ENCODE results near the gene ERC2. TPM values are rescaled to one million over a fixed set of nuclear protein-coding genes. Genes with fewer than 3 reads are reported as not detected.

Gene ERC2
- total and polyA plus RNA-seq, 2 of the 13 experiments (the other 11 are each of a cell fraction or from before 2014, with no cell fraction given), result 0.16 to 0.22 TPM

DNA sequence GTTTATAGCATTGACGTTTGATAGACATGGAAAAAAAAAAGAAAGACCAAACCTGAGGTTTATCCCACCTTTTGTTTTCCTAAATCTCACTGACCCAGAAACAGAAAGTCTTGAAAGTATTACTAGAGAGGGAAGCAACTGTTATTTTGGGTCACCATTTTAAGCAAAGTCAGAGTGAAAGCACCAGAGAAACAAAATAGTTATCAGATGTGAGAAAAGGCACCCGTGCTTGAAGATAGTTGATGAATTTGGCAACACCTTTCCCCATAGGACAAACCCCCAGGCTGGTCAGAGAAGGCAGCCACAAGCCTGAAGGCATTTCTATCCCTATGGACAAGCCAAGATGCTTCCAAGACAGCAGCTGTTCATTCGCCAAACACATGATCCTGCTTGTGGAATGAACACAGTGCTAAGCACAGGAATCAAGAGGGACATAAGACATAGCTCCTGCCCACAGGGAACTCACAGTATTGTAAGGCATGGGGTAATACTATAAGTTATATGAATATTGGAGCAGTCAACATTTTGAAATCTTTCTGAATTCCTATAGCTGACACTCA, 170.9 kb downstream of the ERC2 start (continued):
- TF ChIP-seq ZNF354B (CRISPR knock-in tag; IDR thresholded peaks at IDR 0.05) (no peak), GABPB1 (CRISPR knock-in tag; IDR thresholded peaks at IDR 0.05) (no peak)

DNA sequence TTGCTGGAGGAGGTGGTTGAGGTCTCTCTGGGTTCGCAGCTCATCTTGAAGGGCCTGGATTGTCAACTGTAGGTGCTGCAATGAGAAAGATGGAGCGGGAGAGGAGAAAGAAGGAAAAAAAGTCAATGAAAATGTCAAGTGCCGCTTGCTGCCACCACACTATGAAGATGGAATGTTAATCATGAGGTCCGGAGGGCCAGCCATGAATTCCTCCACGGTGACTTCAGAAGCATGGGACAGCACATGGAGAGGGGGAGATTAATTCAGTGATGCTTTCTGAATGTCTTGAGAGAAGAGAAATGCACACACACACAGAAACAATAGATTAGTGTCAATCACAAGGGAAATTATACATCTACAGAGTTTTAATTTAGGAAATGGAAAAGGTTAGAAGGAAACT, 171.9 kb downstream of the ERC2 start:
- ATAC-seq (no peak), DNase-seq (ENCODE audit: low spot score) (no peak), FAIRE-seq (no peak)
- H3K9ac ChIP-seq (ENCODE audit: insufficient read depth, low read depth, low read length), result no peak overlapping the region
- no peaks in the 10 kb centered on the region for H4K20me1 ChIP-seq (ENCODE audit: insufficient read depth, low read length)
- no peaks in the 10 kb centered on the region for H3K79me2 ChIP-seq (ENCODE audit: insufficient read depth, low read length)
- H3K4me2 ChIP-seq (ENCODE audit: low read depth, low read length), result no peak overlapping the region
- no peaks in the 10 kb centered on the region for H3K36me3 ChIP-seq (replicated peaks in 1 of 2; ENCODE audit: control insufficient read depth in 1 of 2, insufficient read depth in 2 of 2, low read length in 2 of 2)
- ChIA-PET POLR2A (no interaction called here), CTCF (ENCODE audit: low intra/inter-chr PET ratio, low total read pairs) (no interaction called here)
- H3K4me3 ChIP-seq (replicated peaks in 1 of 3; ENCODE audit: insufficient read depth in 1 of 3, low read depth in 2 of 3, low read length in 3 of 3), result no peak overlapping the region
- no TSS peak for BruUV-seq (replicated peaks)
- no peaks in the 10 kb centered on the region for H3K27me3 ChIP-seq (ENCODE audit: control insufficient read depth in 1 of 2, insufficient read depth in 2 of 2, low read length in 2 of 2)
- no peaks in the 10 kb centered on the region for H3K9me3 ChIP-seq (ENCODE audit: low read length)
- WGBS (ENCODE audit: low lambda C conversion rate), result under 1% methylated on average over 5 of the region's 5 CpGs
- no peak for TF ChIP-seq ZNF543 (CRISPR knock-in tag; IDR thresholded peaks at IDR 0.05)
- no peak for TF ChIP-seq MIER2 (CRISPR knock-in tag; IDR thresholded peaks at IDR 0.05)
- no peak for TF ChIP-seq SRY (CRISPR knock-in tag; IDR thresholded peaks at IDR 0.05)
- TF ChIP-seq, protein P1, sequence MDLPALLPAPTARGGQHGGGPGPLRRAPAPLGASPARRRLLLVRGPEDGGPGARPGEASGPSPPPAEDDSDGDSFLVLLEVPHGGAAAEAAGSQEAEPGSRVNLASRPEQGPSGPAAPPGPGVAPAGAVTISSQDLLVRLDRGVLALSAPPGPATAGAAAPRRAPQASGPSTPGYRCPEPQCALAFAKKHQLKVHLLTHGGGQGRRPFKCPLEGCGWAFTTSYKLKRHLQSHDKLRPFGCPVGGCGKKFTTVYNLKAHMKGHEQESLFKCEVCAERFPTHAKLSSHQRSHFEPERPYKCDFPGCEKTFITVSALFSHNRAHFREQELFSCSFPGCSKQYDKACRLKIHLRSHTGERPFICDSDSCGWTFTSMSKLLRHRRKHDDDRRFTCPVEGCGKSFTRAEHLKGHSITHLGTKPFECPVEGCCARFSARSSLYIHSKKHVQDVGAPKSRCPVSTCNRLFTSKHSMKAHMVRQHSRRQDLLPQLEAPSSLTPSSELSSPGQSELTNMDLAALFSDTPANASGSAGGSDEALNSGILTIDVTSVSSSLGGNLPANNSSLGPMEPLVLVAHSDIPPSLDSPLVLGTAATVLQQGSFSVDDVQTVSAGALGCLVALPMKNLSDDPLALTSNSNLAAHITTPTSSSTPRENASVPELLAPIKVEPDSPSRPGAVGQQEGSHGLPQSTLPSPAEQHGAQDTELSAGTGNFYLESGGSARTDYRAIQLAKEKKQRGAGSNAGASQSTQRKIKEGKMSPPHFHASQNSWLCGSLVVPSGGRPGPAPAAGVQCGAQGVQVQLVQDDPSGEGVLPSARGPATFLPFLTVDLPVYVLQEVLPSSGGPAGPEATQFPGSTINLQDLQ (CRISPR knock-in tag; IDR thresholded peaks at IDR 0.05), result no peak
- no peak for TF ChIP-seq ZNF629 (CRISPR knock-in tag; conservative IDR thresholded peaks at IDR 0.05)
- TF ChIP-seq, protein P2, sequence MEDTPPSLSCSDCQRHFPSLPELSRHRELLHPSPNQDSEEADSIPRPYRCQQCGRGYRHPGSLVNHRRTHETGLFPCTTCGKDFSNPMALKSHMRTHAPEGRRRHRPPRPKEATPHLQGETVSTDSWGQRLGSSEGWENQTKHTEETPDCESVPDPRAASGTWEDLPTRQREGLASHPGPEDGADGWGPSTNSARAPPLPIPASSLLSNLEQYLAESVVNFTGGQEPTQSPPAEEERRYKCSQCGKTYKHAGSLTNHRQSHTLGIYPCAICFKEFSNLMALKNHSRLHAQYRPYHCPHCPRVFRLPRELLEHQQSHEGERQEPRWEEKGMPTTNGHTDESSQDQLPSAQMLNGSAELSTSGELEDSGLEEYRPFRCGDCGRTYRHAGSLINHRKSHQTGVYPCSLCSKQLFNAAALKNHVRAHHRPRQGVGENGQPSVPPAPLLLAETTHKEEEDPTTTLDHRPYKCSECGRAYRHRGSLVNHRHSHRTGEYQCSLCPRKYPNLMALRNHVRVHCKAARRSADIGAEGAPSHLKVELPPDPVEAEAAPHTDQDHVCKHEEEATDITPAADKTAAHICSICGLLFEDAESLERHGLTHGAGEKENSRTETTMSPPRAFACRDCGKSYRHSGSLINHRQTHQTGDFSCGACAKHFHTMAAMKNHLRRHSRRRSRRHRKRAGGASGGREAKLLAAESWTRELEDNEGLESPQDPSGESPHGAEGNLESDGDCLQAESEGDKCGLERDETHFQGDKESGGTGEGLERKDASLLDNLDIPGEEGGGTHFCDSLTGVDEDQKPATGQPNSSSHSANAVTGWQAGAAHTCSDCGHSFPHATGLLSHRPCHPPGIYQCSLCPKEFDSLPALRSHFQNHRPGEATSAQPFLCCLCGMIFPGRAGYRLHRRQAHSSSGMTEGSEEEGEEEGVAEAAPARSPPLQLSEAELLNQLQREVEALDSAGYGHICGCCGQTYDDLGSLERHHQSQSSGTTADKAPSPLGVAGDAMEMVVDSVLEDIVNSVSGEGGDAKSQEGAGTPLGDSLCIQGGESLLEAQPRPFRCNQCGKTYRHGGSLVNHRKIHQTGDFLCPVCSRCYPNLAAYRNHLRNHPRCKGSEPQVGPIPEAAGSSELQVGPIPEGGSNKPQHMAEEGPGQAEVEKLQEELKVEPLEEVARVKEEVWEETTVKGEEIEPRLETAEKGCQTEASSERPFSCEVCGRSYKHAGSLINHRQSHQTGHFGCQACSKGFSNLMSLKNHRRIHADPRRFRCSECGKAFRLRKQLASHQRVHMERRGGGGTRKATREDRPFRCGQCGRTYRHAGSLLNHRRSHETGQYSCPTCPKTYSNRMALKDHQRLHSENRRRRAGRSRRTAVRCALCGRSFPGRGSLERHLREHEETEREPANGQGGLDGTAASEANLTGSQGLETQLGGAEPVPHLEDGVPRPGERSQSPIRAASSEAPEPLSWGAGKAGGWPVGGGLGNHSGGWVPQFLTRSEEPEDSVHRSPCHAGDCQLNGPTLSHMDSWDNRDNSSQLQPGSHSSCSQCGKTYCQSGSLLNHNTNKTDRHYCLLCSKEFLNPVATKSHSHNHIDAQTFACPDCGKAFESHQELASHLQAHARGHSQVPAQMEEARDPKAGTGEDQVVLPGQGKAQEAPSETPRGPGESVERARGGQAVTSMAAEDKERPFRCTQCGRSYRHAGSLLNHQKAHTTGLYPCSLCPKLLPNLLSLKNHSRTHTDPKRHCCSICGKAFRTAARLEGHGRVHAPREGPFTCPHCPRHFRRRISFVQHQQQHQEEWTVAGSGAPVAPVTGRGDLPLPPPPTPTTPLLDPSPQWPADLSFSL (CRISPR knock-in tag; IDR thresholded peaks at IDR 0.05), result no peak
- no peak for TF ChIP-seq ZNF83 (CRISPR knock-in tag; IDR thresholded peaks at IDR 0.05; ENCODE audit: borderline replicate concordance)
- intact Hi-C loops (cut with micrococcal nuclease; ENCODE audit: unreplicated experiment), result no loop called here
- H2AFZ ChIP-seq (ENCODE audit: low read length), result no peak overlapping the region
- in situ Hi-C loops (cut with HindIII; ENCODE audit: extremely low pct_ligation_motif_present, low pct_unique_long_range_greater_than_20kb), result no loop called here
- no peaks in the 10 kb centered on the region for H3K4me1 ChIP-seq (ENCODE audit: insufficient read depth, low read length)
- H3K27ac ChIP-seq (ENCODE audit: extremely low read length, insufficient read depth, low read length), result no peak overlapping the region
